ENCODE data around the gene PAX1. TPM values are rescaled to one million over a fixed set of nuclear protein-coding genes. Genes with fewer than 3 reads are reported as not detected.

The PAX1 gene
- total and polyA plus RNA-seq, 4 donors: not detected

DNA sequence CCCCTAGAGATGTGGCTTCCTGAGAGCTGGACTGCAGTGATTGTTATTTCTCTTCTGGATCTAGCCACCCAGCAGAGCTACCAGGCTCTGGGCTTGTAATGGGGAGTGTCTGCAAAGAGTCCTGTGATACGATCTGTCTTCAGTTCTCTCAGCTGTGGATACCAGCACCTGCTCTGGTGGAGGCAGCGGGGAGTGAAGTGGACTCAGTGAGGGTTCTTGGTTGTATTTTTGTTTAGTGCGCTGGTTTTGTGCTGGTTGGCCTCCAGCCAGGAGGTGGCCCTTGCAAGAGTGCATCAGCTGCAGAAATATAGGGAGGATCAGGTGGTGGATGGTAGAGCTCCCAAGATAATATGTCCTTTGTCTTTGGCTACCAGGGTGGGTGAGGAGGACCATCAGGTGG is 33.7 kb downstream of the PAX1 start:
- Histone ChIP-seq H3K4me1 (ENCODE audit: control insufficient read depth in 4 of 4, insufficient read depth in 4 of 4, low read length in 3 of 4) (no peaks in the 10 kb centered on the region), H3K36me3 (ENCODE audit: control insufficient read depth in 4 of 4, insufficient read depth in 3 of 4, low read depth in 1 of 4, low read length in 3 of 4) (no peaks in the 10 kb centered on the region), H3K4me3 (ENCODE audit: low read depth in 1 of 3, low read length in 3 of 3) (no peak overlapping the region), H3K9me3 (ENCODE audit: control insufficient read depth in 4 of 4, low read length in 3 of 4) (peaks cover 0 to 3% (median under 1%) of the 10 kb centered on the region in 4 donors), H3K9ac (ENCODE audit: low read depth in 1 of 2, low read length in 2 of 2) (no peak overlapping the region), H3K27me3 (ENCODE audit: control insufficient read depth in 4 of 4, insufficient read depth in 4 of 4, low read length in 3 of 4) (peaks cover 0 to 3% (median 0%) of the 10 kb centered on the region in 4 donors), H3K27ac (ENCODE audit: low read depth in 1 of 2, low read length in 2 of 2) (no peak overlapping the region)
- 81% methylated on average over 3 of the region's 3 CpGs for WGBS
- DNase-seq (ENCODE audit: low spot score): no peak
- no peak for TF ChIP-seq GABPA (IDR thresholded peaks at IDR 0.05 in 1 of 2, conservative IDR thresholded peaks at IDR 0.05 in 1 of 2)
- no peak for TF ChIP-seq FOXA2 (IDR thresholded peaks at IDR 0.05)
- no peak for TF ChIP-seq FOXA1 (IDR thresholded peaks at IDR 0.05)
- TF ChIP-seq NR2F2 (IDR thresholded peaks at IDR 0.05): no peak
- TF ChIP-seq, protein P1, sequence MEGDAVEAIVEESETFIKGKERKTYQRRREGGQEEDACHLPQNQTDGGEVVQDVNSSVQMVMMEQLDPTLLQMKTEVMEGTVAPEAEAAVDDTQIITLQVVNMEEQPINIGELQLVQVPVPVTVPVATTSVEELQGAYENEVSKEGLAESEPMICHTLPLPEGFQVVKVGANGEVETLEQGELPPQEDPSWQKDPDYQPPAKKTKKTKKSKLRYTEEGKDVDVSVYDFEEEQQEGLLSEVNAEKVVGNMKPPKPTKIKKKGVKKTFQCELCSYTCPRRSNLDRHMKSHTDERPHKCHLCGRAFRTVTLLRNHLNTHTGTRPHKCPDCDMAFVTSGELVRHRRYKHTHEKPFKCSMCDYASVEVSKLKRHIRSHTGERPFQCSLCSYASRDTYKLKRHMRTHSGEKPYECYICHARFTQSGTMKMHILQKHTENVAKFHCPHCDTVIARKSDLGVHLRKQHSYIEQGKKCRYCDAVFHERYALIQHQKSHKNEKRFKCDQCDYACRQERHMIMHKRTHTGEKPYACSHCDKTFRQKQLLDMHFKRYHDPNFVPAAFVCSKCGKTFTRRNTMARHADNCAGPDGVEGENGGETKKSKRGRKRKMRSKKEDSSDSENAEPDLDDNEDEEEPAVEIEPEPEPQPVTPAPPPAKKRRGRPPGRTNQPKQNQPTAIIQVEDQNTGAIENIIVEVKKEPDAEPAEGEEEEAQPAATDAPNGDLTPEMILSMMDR (IDR thresholded peaks at IDR 0.05; ENCODE audit: low read depth, low read length, missing input control): no peak
- no peak for TF ChIP-seq RXRA (IDR thresholded peaks at IDR 0.05)
- TF ChIP-seq, protein P2, sequence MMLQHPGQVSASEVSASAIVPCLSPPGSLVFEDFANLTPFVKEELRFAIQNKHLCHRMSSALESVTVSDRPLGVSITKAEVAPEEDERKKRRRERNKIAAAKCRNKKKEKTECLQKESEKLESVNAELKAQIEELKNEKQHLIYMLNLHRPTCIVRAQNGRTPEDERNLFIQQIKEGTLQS (IDR thresholded peaks at IDR 0.05): no peak
- no peak for TF ChIP-seq HNF4G (IDR thresholded peaks at IDR 0.05)

DNA sequence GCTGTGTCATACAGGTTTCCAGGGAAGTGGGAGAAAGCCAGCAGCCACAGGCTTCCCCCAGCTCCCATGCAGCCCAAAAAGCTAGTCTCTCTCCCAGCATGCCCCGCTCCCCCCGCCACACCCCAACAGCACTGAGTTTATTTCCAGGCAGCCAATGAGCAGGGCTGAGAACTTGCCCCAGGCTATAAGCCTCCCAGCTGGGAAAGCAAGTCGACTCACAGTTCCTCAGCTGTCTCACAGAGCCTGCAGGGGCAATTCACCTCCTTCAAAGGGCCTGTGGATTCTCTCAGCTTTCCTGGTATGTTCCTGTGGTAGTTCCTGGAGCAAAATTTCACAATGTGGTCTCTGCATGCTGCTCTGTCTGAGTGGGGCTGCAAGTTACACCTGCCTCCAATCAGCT is 34.2 kb downstream of the PAX1 start:
- 68% methylated on average over 3 of the region's 3 CpGs for WGBS
- no peaks in the 10 kb centered on the region for H3K36me3 ChIP-seq (ENCODE audit: control insufficient read depth in 4 of 4, insufficient read depth in 3 of 4, low read depth in 1 of 4, low read length in 3 of 4)
- TF ChIP-seq, protein P3, sequence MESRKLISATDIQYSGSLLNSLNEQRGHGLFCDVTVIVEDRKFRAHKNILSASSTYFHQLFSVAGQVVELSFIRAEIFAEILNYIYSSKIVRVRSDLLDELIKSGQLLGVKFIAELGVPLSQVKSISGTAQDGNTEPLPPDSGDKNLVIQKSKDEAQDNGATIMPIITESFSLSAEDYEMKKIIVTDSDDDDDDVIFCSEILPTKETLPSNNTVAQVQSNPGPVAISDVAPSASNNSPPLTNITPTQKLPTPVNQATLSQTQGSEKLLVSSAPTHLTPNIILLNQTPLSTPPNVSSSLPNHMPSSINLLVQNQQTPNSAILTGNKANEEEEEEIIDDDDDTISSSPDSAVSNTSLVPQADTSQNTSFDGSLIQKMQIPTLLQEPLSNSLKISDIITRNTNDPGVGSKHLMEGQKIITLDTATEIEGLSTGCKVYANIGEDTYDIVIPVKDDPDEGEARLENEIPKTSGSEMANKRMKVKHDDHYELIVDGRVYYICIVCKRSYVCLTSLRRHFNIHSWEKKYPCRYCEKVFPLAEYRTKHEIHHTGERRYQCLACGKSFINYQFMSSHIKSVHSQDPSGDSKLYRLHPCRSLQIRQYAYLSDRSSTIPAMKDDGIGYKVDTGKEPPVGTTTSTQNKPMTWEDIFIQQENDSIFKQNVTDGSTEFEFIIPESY (IDR thresholded peaks at IDR 0.05): no peak
- TF ChIP-seq SP1 (IDR thresholded peaks at IDR 0.05) (no peak), RXRA (IDR thresholded peaks at IDR 0.05) (no peak), NR2F2 (IDR thresholded peaks at IDR 0.05) (no peak), EGR1 (IDR thresholded peaks at IDR 0.05; ENCODE audit: low read depth in 2 of 2) (no peak), YY1 (IDR thresholded peaks at IDR 0.05) (no peak), HNF4G (IDR thresholded peaks at IDR 0.05) (no peak), FOXA2 (IDR thresholded peaks at IDR 0.05) (no peak)
- TF ChIP-seq, protein P4, sequence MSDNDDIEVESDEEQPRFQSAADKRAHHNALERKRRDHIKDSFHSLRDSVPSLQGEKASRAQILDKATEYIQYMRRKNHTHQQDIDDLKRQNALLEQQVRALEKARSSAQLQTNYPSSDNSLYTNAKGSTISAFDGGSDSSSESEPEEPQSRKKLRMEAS (IDR thresholded peaks at IDR 0.05): no peak
- TF ChIP-seq, protein P2 (IDR thresholded peaks at IDR 0.05): no peak
- TF ChIP-seq, protein P5, sequence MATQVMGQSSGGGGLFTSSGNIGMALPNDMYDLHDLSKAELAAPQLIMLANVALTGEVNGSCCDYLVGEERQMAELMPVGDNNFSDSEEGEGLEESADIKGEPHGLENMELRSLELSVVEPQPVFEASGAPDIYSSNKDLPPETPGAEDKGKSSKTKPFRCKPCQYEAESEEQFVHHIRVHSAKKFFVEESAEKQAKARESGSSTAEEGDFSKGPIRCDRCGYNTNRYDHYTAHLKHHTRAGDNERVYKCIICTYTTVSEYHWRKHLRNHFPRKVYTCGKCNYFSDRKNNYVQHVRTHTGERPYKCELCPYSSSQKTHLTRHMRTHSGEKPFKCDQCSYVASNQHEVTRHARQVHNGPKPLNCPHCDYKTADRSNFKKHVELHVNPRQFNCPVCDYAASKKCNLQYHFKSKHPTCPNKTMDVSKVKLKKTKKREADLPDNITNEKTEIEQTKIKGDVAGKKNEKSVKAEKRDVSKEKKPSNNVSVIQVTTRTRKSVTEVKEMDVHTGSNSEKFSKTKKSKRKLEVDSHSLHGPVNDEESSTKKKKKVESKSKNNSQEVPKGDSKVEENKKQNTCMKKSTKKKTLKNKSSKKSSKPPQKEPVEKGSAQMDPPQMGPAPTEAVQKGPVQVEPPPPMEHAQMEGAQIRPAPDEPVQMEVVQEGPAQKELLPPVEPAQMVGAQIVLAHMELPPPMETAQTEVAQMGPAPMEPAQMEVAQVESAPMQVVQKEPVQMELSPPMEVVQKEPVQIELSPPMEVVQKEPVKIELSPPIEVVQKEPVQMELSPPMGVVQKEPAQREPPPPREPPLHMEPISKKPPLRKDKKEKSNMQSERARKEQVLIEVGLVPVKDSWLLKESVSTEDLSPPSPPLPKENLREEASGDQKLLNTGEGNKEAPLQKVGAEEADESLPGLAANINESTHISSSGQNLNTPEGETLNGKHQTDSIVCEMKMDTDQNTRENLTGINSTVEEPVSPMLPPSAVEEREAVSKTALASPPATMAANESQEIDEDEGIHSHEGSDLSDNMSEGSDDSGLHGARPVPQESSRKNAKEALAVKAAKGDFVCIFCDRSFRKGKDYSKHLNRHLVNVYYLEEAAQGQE (IDR thresholded peaks at IDR 0.05): no peak
- TF ChIP-seq, protein P1 (IDR thresholded peaks at IDR 0.05; ENCODE audit: low read depth, low read length, missing input control): no peak
- H3K4me3 ChIP-seq (ENCODE audit: low read depth in 1 of 3, low read length in 3 of 3): no peak overlapping the region
- H3K9ac ChIP-seq (ENCODE audit: low read depth in 1 of 2, low read length in 2 of 2): no peak overlapping the region
- no peak for DNase-seq (ENCODE audit: low spot score)
- H3K4me1 ChIP-seq (ENCODE audit: control insufficient read depth in 4 of 4, insufficient read depth in 4 of 4, low read length in 3 of 4): no peaks in the 10 kb centered on the region
- H3K27ac ChIP-seq (ENCODE audit: low read depth in 1 of 2, low read length in 2 of 2): no peak overlapping the region
- H3K9me3 ChIP-seq (ENCODE audit: control insufficient read depth in 4 of 4, low read length in 3 of 4): peaks cover 0 to 3% (median under 1%) of the 10 kb centered on the region in 4 donors
- H3K27me3 ChIP-seq (ENCODE audit: control insufficient read depth in 4 of 4, insufficient read depth in 4 of 4, low read length in 3 of 4): peaks cover 0 to 3% (median 0%) of the 10 kb centered on the region in 4 donors

Data from liver (tissue), 9 donors.